SK-N-DZ (cell line): ENCODE measurements around the gene MLN.

Experiments
- DNase-seq: peaks from one replicate; pipeline ENCODE4 v3.0.0-alpha.2; 2015; ENCODE audit warnings: low spot score

MLN gene

DNA sequence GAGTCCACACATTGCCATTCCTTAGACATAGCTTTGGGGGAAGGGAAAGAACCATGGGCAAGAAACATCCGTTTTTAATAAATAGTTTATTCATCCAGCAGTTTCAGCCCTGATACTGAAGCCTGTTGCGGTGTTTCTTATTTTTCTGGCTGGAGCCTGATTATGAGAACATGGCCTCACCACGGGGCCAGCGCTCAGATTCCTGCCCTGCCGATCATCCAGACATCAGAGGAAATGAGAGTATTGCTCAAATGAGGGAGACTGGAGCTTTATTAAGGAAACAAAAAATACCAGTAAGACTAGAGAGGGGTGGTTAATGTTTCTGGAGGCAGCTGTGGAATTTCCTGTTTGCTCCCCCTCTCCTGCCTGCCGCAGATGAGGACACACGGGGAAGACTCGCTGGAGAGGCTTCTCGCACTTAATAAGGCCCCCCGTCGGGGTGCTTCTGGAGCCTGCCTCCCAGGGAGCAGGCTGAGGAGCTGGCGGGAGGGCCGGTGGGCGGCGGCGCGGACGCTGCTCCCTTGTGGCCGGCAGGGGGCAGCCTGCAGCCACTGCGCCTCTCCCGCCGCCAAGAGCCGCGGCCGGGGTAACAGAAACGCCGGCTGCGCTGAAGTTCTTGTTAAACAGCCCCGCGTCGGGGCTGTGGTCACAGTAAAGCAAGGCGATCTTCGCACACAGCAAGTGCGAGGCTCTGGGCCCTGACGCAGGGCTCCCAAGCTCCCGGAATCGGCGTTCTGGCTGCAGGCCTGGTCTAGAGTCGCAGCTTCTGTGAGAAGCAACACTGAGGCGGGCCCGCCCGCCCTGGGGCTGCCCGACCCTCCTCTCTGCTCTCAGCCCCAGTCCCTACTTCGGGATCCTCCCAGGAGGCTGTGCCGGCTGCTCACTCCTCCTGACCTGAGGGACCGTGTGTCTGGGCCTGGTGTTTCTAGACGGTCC is 32.4 kb downstream of the MLN start:
- peak; percentile 73 for DNase-seq

DNA sequence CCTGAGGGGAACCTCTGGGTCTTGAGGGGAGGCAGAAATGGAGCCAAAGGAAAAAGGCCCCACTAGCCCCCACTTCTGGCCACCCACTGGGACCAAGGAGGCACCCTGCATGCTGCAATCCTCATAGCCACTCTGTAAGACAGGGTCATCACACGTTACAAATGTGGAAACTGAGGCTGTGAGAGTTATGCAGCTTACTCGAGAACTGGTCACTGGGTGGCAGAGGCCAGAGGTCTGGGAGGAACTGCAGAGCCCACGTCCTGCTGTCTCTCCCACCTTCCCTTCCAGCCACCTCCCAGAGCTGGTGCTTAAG is 33.0 kb downstream of the MLN start:
- DNase-seq, result no peak

DNA sequence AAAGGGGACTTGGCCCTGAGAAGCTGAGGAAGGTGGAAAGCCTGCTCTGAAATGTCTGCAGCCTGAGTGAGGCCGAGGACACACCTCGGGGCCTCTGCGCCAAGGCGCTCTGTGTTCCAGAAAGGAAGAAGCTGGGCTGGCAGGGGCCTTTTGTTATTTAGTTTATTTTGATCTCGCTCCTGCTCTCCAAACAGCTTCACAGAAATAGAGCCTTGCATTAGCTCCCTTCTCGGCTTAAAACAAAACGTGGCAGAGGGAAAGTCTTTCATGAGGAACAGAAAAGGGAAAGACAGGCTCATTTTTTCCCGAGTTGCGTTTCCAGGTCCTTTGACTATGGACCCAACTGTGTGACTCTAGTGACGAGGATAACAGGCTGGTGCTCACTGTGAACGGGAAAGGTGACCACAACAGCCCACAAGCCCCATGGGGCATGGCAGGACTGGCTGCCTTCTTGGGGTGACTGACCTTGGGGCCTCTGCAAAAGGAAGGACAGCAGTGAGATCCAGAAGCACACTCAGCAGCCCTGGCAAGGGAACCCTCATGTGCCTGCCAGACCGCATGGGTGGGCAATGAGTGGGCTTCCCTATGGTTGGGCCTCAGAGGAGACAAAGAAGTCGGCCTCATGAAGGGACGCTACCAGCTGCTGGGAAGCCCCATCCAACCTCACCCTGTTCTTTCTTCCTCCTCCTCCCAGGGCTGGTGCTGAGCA is 33.5 kb downstream of the MLN start:
- no peak for DNase-seq

DNA sequence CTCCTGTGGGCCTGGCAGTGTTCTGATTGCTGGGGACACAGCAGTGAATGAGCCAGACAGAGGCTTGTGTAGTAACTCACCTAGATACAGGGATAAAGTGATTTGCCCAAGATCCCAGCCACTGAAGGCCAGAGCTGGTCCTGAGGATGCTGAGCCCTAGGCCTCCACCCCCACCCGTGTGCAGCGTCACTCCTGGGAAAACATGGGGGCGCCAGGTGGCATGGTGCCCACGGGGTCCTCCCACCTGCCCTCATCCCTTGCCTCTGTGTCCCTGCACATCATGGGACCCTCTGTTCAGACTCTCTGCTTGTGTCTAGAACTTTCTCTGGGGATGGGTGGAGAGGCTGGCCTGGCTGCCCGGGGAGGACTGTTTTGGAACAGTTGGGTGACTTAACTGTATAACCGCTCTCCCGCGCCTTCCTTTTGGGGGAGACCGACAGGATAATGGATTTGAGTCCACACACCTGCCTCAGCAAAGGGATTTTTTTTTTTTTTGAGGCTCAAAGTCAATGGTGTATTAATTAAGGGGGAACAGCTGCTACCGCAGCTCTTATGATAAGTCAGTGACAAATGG is 34.5 kb downstream of the MLN start:
- DNase-seq, result no peak

DNA sequence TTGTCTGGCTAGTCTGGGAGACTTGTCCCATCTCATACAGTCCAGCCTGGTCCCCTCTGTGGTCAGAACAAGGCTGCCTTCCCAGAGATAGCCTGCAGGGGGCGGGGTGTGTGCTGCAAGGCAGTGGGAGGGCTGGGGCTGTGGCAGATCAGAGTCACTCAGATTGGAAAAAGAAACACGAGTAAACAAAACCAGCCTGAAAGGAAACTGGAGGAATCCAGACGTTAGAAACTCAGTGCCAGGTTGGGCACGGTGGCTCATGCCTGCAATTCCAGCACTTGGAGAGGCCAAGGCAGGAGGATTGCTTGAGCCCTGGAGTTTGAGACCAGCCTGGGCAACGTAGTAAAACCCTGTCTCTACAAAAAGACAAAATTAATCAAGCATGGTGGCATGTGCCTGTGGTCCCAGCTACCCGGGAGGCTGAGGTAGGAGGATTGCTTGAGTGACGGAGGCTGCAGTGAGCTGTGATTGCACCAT is 35.1 kb downstream of the MLN start:
- DNase-seq, result peak; percentile 70

DNA sequence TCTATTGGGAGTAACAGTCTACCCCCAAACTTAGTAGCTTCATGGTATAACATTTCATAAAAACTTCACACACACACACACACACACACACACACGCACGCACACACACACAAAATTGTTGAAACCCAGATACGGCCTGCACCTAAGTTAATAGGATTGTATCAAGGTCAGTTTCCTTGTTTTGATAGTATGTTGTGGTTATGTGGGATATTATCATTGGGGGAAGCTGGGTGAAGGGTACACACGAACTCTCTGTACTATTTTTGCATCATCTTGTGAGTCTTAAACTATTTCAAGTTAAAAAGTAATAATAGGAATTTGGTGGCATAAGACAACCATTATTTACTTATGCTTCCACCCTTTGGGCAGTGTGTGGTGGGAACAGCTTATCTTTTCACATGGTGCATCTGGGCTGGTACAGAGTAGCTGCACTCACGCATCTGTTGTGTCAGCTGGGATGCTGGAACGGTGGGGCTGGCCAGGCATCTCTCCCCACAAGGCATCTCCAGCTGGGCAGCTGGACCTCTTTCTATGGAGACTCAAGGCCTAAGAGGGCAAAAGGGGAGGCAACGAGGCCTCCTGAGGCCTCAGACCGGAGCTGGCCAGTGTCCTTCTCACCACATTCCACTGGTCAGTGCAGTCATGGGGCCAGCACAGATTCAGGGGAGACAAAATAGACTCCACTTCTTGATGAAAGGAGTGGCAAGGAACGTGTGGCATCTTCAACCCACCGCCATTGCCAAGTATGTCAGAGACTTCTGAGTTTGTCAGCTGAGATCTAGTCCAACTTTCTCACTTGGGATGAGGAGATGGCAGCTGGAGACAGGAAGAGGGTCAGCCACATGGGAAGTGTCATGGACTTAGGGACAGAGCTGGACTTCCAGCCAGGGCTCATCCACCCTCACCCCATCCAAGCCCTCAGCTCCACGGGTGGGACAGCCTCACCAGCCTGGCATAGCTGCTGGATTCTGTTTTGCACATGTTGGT is 36.6 kb downstream of the MLN start:
- no peak for DNase-seq

DNA sequence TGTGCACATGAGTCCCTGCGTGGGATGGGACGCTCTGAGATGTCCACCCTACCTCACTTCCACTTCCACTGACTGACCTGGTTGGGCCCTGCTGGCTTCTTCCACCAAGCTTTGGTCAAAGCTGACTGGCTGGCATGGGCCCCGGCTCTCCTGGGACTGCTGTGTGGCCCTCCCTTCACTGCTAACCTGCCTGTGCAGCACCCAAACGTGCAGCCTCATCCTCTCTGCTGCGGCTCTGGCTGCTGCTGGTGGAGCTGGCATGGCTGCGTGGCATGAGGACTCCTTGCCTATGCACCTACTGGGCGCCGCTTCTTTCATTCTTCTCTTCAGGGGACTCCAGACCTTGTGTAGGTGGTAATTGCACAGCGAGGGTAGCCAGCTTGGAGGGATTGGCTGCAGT is 38.4 kb downstream of the MLN start:
- no peak for DNase-seq

DNA sequence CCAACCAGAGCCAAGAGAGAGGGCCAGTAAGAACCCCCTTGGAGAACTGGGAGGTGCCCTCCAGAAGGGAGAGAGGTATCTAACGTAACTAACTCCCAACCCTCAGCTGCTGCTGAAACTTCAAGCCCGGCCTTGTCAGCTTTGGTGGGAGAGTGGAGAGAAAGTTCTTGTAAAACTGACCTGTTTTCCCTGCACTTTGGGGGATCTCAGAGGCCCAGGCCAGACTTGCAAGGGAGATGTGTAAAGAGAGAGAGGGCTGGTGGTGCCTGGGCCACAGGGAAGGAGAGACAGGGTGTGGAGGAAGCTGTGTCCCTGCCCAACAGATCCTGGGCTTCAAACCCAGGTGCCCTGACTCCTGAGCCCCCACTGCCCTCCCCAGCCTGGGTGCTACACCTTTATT is 39.8 kb downstream of the MLN start:
- no peak for DNase-seq

DNA sequence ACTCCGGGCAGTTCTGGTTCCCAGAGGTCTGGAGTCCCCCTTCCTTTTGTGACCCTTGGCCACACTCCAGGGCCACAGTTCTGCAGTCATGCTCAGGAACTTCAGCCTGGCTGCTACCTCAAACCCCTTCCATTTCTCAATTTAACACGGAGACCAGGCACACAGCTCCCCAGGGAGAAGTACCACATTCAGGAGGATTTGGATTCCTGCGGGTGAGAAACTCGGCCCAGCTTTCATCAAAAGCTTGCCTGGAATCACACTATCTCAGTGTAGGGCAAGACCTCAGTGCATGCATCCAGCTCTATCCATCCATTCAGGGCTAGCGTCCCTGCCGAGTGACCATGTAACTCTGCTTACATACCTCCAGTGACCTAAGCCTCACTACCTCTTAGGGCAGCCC is 40.3 kb downstream of the MLN start:
- no peak for DNase-seq

DNA sequence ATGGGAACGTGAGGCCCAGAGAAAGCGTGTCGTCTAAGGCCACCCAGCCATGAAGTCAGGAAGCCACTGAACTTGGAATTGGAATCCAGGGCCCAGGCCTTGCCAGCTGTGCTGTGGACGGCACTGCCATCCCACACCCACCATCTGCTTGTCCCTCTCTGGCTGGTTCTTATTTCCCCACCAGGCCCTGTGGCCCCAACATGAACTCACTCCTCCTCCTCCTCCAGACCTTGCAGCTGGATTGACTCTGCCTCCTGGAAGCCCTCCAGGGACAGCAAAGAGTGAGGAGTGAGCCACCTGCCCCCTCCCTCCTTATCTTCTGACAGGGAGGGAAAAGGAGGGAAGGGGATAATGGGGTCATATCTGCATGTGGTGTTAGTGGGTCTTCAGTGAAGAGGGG is 41.1 kb downstream of the MLN start:
- no peak for DNase-seq

DNA sequence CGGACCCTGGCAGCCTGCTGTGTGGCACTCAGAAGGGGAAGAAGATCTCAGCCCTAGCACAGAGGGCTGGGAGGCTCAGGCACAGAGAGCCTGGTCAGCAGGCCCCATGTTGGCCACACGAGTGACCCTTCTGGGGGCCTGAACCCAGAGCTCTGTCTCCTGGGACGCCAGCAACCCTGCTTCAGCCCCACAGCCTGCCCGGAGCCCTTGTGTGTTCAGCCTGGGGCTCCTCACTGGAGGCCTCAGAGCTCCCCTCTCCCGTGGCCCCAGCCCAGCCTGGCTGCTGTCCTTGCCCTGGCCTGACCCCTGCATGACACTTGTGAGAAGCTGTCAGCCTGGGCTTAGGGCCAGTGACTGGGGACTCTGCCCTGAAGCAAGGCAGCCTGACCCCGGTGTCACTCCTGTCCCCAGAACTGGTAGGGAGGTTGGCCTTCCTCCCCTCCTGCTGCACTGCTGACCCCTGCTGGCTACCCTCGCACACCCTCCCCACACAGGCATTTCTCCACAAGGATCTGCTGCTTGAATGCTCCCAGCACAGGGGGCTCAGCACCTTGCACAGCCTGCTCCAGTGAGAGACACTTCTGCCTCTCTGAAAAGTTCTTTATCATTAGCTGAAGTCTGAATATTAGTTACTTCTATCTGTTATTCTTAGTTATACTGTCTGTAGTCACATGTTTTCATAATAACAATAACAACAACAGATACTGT is 41.7 kb downstream of the MLN start:
- peak; percentile 56 for DNase-seq

DNA sequence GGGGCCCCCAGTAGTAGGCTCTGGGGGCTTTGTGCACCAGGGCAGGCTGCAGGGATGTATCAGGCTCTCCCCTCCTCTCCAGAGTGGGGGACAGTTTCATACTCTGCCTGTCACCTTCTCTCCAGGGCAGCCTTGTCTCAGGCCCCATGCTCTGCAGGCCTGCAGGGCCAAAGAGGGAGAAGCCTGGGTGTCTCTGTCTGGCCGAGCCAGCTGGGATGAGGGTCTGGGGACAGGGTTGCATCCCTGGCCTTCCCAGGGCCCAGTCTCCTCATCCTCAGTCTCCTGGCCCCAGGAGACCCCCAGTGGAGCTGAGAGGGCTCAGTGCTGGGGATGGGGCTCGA is 42.3 kb downstream of the MLN start:
- DNase-seq, result no peak

DNA sequence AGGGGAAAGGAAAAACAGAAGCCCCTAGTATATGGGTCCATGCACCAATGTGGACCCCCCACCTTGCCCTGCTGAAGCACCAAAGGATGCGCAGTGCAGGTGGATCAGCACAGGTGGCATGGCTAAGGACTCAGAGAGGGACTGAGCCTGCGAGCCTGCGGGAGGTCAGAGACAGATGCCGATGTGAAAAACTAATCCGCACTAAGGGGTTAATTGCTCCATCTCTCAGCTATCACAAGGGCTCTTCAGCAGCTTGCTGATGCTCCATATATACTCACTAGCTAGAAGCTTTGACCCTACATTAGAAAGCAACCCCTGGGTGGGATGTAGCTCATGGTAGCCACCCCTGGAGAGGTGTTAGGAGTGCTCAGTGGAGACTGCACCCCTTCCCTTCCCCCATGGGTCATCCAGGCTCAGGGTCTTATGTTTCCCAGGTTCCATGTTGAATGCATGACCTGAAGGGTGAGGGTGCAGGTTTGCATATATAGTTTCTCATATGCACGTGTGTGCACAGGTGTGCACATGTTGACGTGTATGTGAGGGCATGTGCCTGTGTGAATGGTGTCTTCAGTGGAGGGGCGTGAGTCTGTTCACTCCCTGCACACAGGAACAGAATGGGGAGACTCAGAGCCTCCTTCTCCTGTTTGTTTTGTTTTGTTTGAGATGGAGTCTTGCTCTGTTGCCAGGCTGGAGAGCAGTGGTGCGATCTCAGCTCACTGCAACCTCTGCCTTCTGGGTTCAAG is 43.7 kb downstream of the MLN start:
- DNase-seq, result no peak

DNA sequence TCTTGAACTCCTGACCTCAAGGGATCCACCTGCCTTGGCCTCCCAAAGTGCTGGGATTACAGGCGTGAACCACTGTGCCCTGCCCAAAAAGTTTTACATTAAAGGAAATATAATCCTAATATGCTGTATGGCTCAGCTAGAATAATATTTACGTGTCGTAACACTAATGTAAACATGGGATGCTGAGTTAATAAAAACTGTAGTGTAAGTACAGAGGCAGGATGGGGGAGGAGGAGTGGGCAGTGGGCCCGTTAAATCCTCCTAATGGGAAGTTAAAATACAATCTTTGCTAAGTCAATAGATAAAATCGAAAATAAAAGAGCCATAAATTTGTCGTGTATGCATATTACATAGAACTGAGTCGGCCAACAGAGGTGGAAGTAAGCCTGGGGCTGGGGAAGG is 45.0 kb downstream of the MLN start:
- no peak for DNase-seq

DNA sequence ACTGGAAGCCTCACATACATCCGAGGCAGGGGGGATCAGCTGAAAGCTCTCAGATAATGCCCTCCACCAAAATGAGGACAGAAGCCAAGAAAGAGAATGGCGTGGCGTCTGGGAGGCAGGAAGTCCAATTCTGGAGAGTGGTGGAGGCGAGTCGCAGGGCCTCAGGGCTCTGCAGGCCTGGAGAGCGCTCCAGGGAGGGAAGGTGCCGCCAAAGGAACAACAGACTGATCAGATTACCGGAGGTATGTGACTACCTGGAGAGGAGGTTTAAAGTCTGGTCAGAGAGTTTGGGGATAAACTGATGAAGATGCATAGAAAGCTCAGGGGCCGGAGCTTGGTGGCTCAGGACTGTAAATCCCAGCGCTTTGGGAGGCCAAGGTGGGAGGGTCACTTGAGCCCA is 45.9 kb downstream of the MLN start:
- DNase-seq, result no peak

DNA sequence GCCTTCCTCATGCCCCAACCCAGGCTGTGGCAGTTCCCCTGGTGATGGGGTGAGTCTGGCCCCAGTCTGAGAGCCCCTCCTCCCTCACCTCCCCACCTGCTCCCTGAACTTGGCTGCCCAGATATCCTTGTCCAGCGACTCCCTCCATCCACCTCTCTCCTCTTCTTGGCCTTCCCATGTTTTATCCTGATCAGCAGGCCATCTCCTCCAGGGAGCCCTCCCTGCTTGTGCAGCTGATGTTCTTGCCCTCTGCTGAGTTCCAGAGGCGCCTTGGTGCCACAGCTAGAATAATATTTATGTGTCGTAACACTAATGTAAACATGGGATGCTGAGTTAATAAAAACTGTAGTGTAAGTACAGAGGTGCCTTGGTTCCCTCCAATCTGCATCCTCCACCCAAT is 46.7 kb downstream of the MLN start:
- no peak for DNase-seq

DNA sequence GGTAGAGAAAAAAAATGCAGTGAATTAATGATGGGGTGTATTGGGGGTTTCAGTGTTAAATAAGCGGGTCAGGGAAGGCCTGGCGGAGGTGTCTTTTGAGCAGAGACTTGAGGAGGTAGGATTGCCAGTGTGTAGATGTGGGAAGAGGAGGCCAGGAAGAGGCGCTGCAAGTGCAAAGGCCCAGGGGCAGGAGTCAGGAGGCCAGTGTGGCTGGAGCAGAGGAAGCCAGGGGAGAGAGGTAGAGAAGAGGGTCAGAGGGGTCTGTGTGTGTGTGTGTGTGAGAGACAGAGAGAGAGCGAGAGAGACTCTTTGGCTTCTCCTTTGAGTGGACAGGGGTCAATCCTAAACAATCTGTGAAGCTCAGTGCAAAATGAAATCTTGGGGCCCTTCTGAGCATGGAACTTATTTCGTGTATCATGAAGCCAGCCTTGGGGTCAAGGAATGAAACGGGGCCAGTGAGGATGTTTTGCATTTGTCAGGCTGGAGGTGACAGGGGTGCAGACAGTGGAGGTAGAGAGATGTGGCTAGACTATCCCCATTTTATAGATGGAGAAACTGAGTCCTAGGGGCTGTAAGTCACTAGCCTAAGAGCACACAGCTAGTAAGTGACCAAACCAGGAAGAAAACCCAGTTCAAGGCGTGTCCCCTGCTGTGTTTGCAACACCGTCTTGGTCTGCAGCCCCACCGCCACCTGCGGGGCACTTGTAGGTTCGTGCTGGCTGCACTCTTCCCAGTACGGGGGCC is 47.4 kb downstream of the MLN start:
- DNase-seq, result no peak

DNA sequence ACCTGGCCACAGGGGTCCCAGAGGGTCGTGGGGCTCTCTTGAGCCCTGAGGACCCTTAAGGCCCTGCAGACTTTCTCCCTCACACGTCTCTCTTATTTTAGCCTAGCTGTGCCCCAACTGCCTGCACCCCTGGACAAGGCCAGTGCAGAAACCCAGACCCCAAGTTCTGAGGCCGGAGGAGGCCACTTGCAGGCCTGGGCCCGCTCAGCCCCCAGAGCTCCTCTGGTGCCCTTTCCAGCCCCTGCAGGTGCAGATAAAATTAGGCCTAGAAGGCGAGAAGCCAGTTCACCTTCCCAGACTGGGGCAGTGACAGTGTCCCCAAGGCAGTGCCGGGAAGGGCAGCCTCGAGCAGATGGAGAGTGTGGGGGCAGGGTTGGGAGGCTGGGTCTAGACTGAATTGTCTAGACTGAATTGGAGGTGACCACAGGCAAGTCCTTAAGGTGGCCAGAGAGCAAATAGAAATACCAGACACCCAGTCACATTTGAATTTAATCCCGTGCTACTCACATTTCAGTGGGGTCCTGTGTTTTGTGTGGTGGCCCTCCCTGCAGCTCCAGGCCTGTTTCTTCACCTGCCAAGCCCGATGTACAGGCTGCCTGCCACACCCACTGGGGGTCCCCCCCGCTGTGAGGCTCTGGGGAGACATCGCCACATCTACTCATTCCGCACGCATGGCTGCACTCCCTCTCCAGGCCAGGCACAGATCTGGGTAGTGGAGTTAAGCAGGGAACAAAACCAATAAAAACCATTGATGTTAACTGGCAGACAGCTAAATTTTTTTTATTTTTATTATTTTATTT is 48.5 kb downstream of the MLN start:
- no peak for DNase-seq

DNA sequence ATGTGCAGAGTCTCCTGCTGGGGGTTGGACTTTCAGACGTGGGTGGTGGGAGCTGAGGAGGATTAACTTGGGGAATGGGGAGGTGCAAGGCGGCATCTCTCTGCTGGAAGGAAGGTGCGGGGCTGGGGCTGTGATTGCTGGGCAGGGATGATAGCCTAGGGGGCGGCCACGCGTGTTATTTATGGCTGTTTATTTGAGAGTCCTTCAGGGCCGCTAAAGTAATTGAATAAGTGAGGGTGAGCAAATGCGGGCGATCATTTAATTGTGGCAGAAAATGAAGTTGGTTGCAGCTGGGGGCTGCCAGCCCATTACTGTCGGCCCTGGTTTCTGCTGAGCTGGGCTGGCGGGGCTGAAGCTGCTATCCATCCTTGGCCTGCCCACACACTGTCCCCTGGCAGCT is 49.6 kb downstream of the MLN start:
- DNase-seq, result no peak
